Osteoblast (primary cell): ENCODE measurements around the gene CBFA2T3. TPM values are rescaled to one million over a fixed set of nuclear protein-coding genes. Genes with fewer than 3 reads are reported as not detected.
A peak's percentile ranks its signal among the peaks of the same experiment; 100 is the strongest.
"Not testable (repeated sequence)": the region's sequence is repeated elsewhere in the genome, so short reads cannot be mapped to it uniquely, and the experiment has no call there.

ENCODE experiments used
- DNase-seq: peaks from one replicate; pipeline ENCODE4 v3.0.0; 2011; ENCODE audit warnings: low spot score, mixed read lengths; ENCODE audit not compliant: insufficient read length; ENCODE audit errors: missing footprints
- H2AFZ ChIP-seq: 2 replicates; pipeline ENCODE4 v1.6.0; 2011; ENCODE audit warnings: mild to moderate bottlenecking, low read length
- H3K27ac ChIP-seq: 2 replicates; pipeline ENCODE4 v1.5.1; 2011; ENCODE audit warnings: mild to moderate bottlenecking, low read depth, low read length, moderate library complexity
- H3K27me3 ChIP-seq: 2 replicates; pipeline ENCODE4 v1.6.0; 2012; ENCODE audit warnings: mild to moderate bottlenecking, control low read depth, inconsistent platforms, low read length, moderate library complexity; ENCODE audit not compliant: insufficient read depth
- H3K36me3 ChIP-seq: 2 replicates; pipeline ENCODE4 v1.5.1; 2011; ENCODE audit warnings: mild to moderate bottlenecking, low read length, control low read depth, moderate library complexity; ENCODE audit not compliant: insufficient read depth
- H3K4me1 ChIP-seq: 2 replicates; pipeline ENCODE4 v1.5.1; 2011; ENCODE audit warnings: mild to moderate bottlenecking, low read length, control low read depth, moderate library complexity; ENCODE audit not compliant: insufficient read depth
- H3K4me2 ChIP-seq: 2 replicates; pipeline ENCODE4 v1.6.0; 2011; ENCODE audit warnings: mild to moderate bottlenecking, low read length; ENCODE audit not compliant: insufficient read depth
- H3K4me3 ChIP-seq: fragments of 200-600 bp; sonication (generic); 3 replicates; pipeline ENCODE4 v1.5.1; 2012; ENCODE audit warnings: mild to moderate bottlenecking, low read length, inconsistent platforms; ENCODE audit not compliant: insufficient read depth
- H3K79me2 ChIP-seq: 2 replicates; pipeline ENCODE4 v1.6.0; 2012; ENCODE audit warnings: mild to moderate bottlenecking, low read length, control low read depth, inconsistent platforms; ENCODE audit not compliant: insufficient read depth
- H3K9me3 ChIP-seq: 2 replicates; pipeline ENCODE4 v1.5.1; 2011; ENCODE audit warnings: low read depth, low read length, control low read depth
- H4K20me1 ChIP-seq: 2 replicates; pipeline ENCODE4 v1.6.0; 2012; ENCODE audit warnings: mild to moderate bottlenecking, low read length, control low read depth; ENCODE audit not compliant: insufficient read depth
- total RNA-seq: library from RNA; depleted of rRNA; stranded (reverse); fragments of >200 nt; gene quantifications from 2 replicates; pipeline ENCODE4 v1.2.3, GENCODE V29; 2012
- TF ChIP-seq, protein P1 (sequence below): IDR thresholded peaks from 2 replicates; pipeline ENCODE4 v1.5.1; 2011; ENCODE audit warnings: mild to moderate bottlenecking, low read depth, low read length, moderate library complexity; ENCODE audit errors: extremely low read depth

Gene CBFA2T3
- total RNA-seq, 1 donor: not detected

DNA sequence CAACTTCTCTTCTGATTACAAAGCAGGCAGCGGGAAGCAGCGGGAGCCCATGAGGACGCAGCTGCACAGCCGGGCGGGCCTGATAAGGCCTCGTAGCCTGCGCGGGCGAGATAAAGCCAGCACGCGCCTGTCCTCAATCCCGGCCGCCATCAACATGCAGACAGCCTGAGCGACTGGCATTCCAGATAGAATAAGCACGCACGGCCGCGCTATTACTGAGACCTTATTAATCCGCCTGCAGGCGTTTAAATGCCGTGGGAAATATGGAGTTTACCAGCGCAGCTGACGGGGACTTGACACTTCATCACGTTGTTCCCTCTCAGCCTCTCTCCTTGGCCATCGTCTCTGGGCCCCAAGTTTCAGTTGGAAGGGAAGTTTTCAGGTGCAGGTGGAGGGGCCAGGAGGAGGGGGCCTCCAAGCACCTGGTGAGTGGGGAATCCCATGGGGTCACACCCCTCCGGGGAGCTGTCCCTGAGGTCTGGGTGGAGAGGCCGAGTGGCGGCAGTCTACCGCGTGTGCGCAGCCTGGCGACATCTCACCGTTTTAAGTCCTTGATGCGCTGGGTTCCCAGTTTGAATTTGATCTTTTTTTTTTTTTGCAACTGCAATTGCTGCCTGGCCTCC, 27.3 kb upstream of the CBFA2T3 start:
- Histone ChIP-seq H3K4me2 (no peak overlapping the region), H3K27ac (no peak overlapping the region), H2AFZ (no peak overlapping the region), H3K4me3 (no peak overlapping the region), H3K79me2 (no peaks in the 10 kb centered on the region), H3K9me3 (no peaks in the 10 kb centered on the region), H3K36me3 (no peaks in the 10 kb centered on the region), H3K4me1 (no peaks in the 10 kb centered on the region), H3K27me3 (peaks cover 10% of the 10 kb centered on the region), H4K20me1 (no peaks in the 10 kb centered on the region)
- TF ChIP-seq, protein P1, sequence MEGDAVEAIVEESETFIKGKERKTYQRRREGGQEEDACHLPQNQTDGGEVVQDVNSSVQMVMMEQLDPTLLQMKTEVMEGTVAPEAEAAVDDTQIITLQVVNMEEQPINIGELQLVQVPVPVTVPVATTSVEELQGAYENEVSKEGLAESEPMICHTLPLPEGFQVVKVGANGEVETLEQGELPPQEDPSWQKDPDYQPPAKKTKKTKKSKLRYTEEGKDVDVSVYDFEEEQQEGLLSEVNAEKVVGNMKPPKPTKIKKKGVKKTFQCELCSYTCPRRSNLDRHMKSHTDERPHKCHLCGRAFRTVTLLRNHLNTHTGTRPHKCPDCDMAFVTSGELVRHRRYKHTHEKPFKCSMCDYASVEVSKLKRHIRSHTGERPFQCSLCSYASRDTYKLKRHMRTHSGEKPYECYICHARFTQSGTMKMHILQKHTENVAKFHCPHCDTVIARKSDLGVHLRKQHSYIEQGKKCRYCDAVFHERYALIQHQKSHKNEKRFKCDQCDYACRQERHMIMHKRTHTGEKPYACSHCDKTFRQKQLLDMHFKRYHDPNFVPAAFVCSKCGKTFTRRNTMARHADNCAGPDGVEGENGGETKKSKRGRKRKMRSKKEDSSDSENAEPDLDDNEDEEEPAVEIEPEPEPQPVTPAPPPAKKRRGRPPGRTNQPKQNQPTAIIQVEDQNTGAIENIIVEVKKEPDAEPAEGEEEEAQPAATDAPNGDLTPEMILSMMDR: no peak
- DNase-seq: peak; percentile 85

DNA sequence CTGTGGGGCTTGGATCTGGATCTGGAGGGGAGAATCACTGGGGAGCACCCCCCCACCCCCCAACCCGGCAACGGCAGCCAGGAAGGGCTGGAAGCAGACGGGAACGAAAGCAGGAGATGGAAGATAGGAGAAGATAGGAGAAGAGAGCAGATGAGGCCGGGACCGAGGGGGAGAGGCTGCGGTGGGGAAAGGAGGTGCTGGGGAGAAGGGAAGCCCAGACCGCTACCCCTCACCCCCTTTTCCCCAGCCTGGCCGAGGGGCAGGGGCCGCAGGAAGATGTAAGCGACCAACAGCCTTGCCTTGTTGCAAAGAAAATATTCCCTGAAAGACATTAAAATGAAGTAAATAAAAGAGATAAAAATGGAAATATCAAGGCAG, 26.8 kb upstream of the CBFA2T3 start:
- H3K79me2 ChIP-seq: no peaks in the 10 kb centered on the region
- H3K36me3 ChIP-seq: no peaks in the 10 kb centered on the region
- no peak overlapping the region for H2AFZ ChIP-seq
- H3K4me1 ChIP-seq: no peaks in the 10 kb centered on the region
- no peaks in the 10 kb centered on the region for H4K20me1 ChIP-seq
- DNase-seq: peak; percentile 80
- no peaks in the 10 kb centered on the region for H3K9me3 ChIP-seq
- peaks cover 10% of the 10 kb centered on the region for H3K27me3 ChIP-seq
- TF ChIP-seq, protein P1: no peak
- H3K4me2 ChIP-seq: no peak overlapping the region
- H3K27ac ChIP-seq: no peak overlapping the region
- H3K4me3 ChIP-seq: no peak overlapping the region

DNA sequence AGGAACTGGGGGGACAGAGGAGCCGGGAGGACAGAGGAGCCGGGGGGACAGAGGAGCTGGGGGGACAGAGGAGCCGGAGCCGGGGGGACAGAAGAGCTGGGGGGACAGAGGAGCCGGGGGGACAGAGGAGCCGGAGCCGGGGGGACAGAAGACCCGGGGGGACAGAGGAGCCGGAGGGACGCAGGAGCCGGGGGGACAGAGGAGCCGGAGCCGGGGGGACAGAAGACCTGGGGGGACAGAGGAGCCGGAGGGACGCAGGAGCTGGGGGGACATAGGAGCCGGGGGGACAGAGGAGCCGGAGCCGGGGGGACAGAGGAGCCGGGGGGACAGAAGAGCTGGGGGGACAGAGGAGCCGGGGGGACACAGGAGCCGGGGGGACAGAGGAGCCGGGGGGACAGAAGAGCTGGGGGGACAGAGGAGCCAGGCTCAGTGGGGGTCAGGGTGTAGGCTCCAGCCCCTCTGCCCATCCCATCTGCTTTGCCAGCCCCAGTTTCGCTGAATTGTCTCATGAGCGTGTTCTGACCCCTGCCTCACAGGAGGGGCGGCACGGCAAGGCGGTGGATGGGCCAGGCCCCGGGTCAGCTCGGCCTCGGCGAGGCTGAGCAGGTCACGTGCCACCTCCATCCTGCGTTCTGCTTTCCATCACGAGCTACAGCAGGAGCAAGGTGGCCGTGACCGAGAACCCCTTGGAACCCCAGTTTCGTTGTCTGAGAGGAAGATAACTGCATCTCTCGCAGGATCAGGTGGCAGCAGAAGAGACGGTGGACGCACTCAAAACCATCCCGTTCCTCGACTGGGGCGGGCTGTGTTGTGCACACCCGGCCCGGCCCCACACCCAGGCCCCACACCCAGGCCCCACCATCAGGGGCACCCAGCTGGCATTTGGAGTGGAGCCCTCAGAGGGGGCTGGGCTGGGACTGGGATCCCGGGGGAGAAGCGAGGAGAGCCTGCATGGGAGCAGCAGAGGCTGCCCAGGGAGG, 26.1 kb upstream of the CBFA2T3 start:
- Histone ChIP-seq H3K36me3 (no peaks in the 10 kb centered on the region), H3K4me2 (no peak overlapping the region), H4K20me1 (no peaks in the 10 kb centered on the region), H3K27me3 (peaks cover 10% of the 10 kb centered on the region), H3K79me2 (no peaks in the 10 kb centered on the region), H3K9me3 (peaks cover 2% of the 10 kb centered on the region), H3K4me1 (no peaks in the 10 kb centered on the region), H3K27ac (no peak overlapping the region), H3K4me3 (no peak overlapping the region), H2AFZ (no peak overlapping the region)
- TF ChIP-seq, protein P1: no peak
- peak; percentile 66 for DNase-seq

DNA sequence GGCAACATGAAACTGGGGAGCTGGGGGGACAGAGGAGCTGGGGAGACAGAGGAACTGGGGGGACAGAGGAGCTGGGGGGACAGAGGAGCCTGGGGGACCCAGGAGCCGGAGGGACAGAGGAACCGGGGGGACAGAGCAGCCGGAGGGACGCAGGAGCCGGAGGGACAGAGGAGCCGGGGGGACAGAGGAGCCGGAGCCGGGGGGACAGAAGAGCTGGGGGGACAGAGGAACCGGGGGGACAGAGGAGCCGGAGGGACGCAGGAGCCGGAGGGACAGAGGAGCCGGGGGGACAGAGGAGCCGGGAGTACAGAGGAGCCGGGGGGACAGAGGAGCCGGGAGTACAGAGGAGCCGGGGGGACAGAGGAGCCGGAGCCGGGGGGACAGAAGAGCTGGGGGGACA, 25.1 kb upstream of the CBFA2T3 start:
- DNase-seq: peak; percentile 65

More for the DNA sequence above, 25.1 kb upstream of the CBFA2T3 start:
- not testable (repeated sequence) for H3K36me3 ChIP-seq, H3K4me3 ChIP-seq, H3K4me1 ChIP-seq, H3K9me3 ChIP-seq, H2AFZ ChIP-seq, H3K27ac ChIP-seq, H4K20me1 ChIP-seq, H3K79me2 ChIP-seq, H3K27me3 ChIP-seq, H3K4me2 ChIP-seq
